ENCODE results near the gene LTK. TPM values are rescaled to one million over a fixed set of nuclear protein-coding genes. Genes with fewer than 3 reads are reported as not detected.

Gene LTK
- 1 to 10 TPM in 4 of 6 experiments, under 1 TPM in 2; 0.56 to 3.3 (median 1.8) TPM for total RNA-seq
- long read RNA-seq, result 0 reads

- DNase-seq (peak in 1 of 3 donors; percentile 56), ATAC-seq (peak; percentile 52 to 69 (median 62))
Measured at GRCh38 chr15:41513506-41514227, at the start of gene LTK. Gene LTK, minus strand, starts transcription at chr15:41513827. Its CDS starts 118 bp downstream, at chr15:41513709.

GRCh38 chr15:41562784-41563198 is 49.2 kb upstream of the LTK start:
- no peaks in the 10 kb centered on the region for H3K9me3 ChIP-seq
- H3K27ac ChIP-seq, result no peak overlapping the region
- H3K4me1 ChIP-seq, result peaks cover 0 to 6% (median 0%) of the 10 kb centered on the region in 4 donors
- H3K27me3 ChIP-seq, result no peaks in the 10 kb centered on the region
- intact Hi-C loops (cut with DNase I), result no loop called here
- no peak overlapping the region for H3K4me3 ChIP-seq
- DNase-seq (no peak), ATAC-seq (no peak)
- TF ChIP-seq CTCF (IDR thresholded peaks at IDR 0.05) (no peak), POLR2A (IDR thresholded peaks at IDR 0.05) (no peak)
- H3K36me3 ChIP-seq, result no peaks in the 10 kb centered on the region
- no CpG with 5 or more reads among the region's 4 CpGs for WGBS (ENCODE audit: insufficient coverage, low coverage, low lambda C conversion rate, missing lambda C conversion rate)

More at GRCh38 chr15:41513506-41514227, at the start of gene LTK:
- Histone ChIP-seq H3K27me3 (peaks cover 0 to 10% of the 10 kb centered on the region in 2 donors), H3K27ac (no peak within 1 kb of the TSS), H3K9me3 (no peaks in the 10 kb centered on the region), H3K36me3 (no peaks in the 10 kb centered on the region), H3K4me3 (peak within 1 kb of the TSS; percentile 20 to 38 (median 33)), H3K4me1 (peaks cover 0 to 23% (median 0%) of the 10 kb centered on the region in 4 donors)
- WGBS (ENCODE audit: insufficient coverage, low coverage, low lambda C conversion rate, missing lambda C conversion rate), result 16% methylated on average over 7 of the region's 33 CpGs
- TF ChIP-seq CTCF (IDR thresholded peaks at IDR 0.05) (no peak), POLR2A (IDR thresholded peaks at IDR 0.05) (no peak)
- intact Hi-C loops (cut with DNase I), result no loop called here

GRCh38 chr15:41562244-41562643 is 48.6 kb upstream of the LTK start:
- ATAC-seq (no peak), DNase-seq (no peak)
- intact Hi-C loops (cut with DNase I), result no loop called here

GRCh38 chr15:41561777-41562145 is 48.1 kb upstream of the LTK start:
- H3K9me3 ChIP-seq, result no peaks in the 10 kb centered on the region
- intact Hi-C loops (cut with DNase I), result no loop called here
- TF ChIP-seq CTCF (IDR thresholded peaks at IDR 0.05) (no peak), POLR2A (IDR thresholded peaks at IDR 0.05) (no peak)
- no peaks in the 10 kb centered on the region for H3K36me3 ChIP-seq
- 82% methylated on average over 2 of the region's 3 CpGs for WGBS (ENCODE audit: insufficient coverage, low coverage, low lambda C conversion rate, missing lambda C conversion rate)
- no peaks in the 10 kb centered on the region for H3K27me3 ChIP-seq
- ATAC-seq (no peak), DNase-seq (no peak)
- no peak overlapping the region for H3K27ac ChIP-seq
- no peak overlapping the region for H3K4me3 ChIP-seq
- H3K4me1 ChIP-seq, result peaks cover 0 to 6% (median 0%) of the 10 kb centered on the region in 4 donors

More at GRCh38 chr15:41562244-41562643, 48.6 kb upstream of the LTK start:
- H3K9me3 ChIP-seq, result no peaks in the 10 kb centered on the region
- TF ChIP-seq CTCF (IDR thresholded peaks at IDR 0.05) (no peak), POLR2A (IDR thresholded peaks at IDR 0.05) (no peak)
- 50% methylated on average over 2 of the region's 5 CpGs for WGBS (ENCODE audit: insufficient coverage, low coverage, low lambda C conversion rate, missing lambda C conversion rate)
- H3K27ac ChIP-seq, result no peak overlapping the region
- no peak overlapping the region for H3K4me3 ChIP-seq
- peaks cover 0 to 6% (median 0%) of the 10 kb centered on the region in 4 donors for H3K4me1 ChIP-seq
- H3K36me3 ChIP-seq, result no peaks in the 10 kb centered on the region
- no peaks in the 10 kb centered on the region for H3K27me3 ChIP-seq
